Fibroblast of lung (primary cell): Measurements from ENCODE around the gene ICE2.

Experiments
- CTCF ChIP-seq, 2 donors: IDR thresholded peaks in 1 of 2; conservative IDR thresholded peaks in 1 of 2; 1 replicate in 1 of 2; 2 replicates in 1 of 2; pipeline ENCODE4 v1.5.1; 2011 to 2012; ENCODE audit warnings: low read length in 2 of 2, control low read depth in 1 of 2, inconsistent platforms in 1 of 2, low read depth in 1 of 2, mild to moderate bottlenecking in 1 of 2
- EZH2 ChIP-seq: IDR thresholded peaks from 2 replicates; pipeline ENCODE4 v1.5.1; 2012; ENCODE audit warnings: low read length, control low read depth, mild to moderate bottlenecking; ENCODE audit errors: missing control alignments

- TF ChIP-seq CTCF (conservative IDR thresholded peaks at IDR 0.05 in 1 of 2, IDR thresholded peaks at IDR 0.05 in 1 of 2; ENCODE audit: low read depth in 1 of 2, low read length in 2 of 2) (no peak), EZH2 (no peak)
These were observed 105.2 kb downstream of the ICE2 start for GRCh38 chr15:60373745-60374144.
